ENCODE results near the gene FBXL22.

FBXL22 gene, protein sequence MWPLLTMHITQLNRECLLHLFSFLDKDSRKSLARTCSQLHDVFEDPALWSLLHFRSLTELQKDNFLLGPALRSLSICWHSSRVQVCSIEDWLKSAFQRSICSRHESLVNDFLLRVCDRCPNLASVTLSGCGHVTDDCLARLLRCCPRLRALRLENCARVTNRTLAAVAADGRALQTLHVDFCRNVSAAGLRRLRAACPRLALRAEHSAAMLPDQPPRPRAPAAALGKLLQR

GRCh38 chr15:63597038-63597790 lies at the start of gene FBXL22:
TSS of gene FBXL22 (plus strand) at chr15:63597387. CDS start at chr15:63597393, 6 bp downstream.
- Histone ChIP-seq H3K79me2 (ENCODE audit: low read length) (no peaks in the 10 kb centered on the region; the same call in 1 of the 2 replicates), H3K27ac (ENCODE audit: low read length) (no peak within 1 kb of the TSS), H3K27me3 (replicated peaks; ENCODE audit: insufficient read depth, low read length) (no peaks in the 10 kb centered on the region), H3K4me1 (ENCODE audit: low read length) (peaks cover 7% of the 10 kb centered on the region; the same call in 1 of the 2 replicates), H3F3A (ENCODE audit: insufficient read depth, low read length) (peaks cover 25% of the 10 kb centered on the region), H4K20me1 (ENCODE audit: insufficient read depth, low read length) (no peaks in the 10 kb centered on the region), H3K9me3 (replicated peaks; ENCODE audit: insufficient read depth, low read length) (no peaks in the 10 kb centered on the region), H3K9ac (ENCODE audit: low read length) (no peak within 1 kb of the TSS), H3K9me2 (replicated peaks; ENCODE audit: insufficient read depth, low read length) (no peaks in the 10 kb centered on the region), H3K4me2 (ENCODE audit: low read depth, low read length) (no peak within 1 kb of the TSS), H2AFZ (ENCODE audit: low read length) (no peak within 1 kb of the TSS), H3K36me3 (replicated peaks; ENCODE audit: insufficient read depth, low read length) (0 out of 2 replicates have a peak, but pooled peaks cover 4% of the 10 kb centered on the region), H3K4me3 (ENCODE audit: low read length) (no peak within 1 kb of the TSS)
- DNase-seq, result no peak
- TF ChIP-seq CTCF (IDR thresholded peaks at IDR 0.05; ENCODE audit: low read length), result no peak

GRCh38 chr15:63551400-63551799 lies 45.8 kb upstream of the FBXL22 start:
- H3F3A ChIP-seq (ENCODE audit: insufficient read depth, low read length), result no peaks in the 10 kb centered on the region
- H3K27me3 ChIP-seq (replicated peaks; ENCODE audit: insufficient read depth, low read length), result no peaks in the 10 kb centered on the region
- TF ChIP-seq EZH2phosphoT487 (IDR thresholded peaks at IDR 0.05; ENCODE audit: low read length) (no peak), CTCF (IDR thresholded peaks at IDR 0.05; ENCODE audit: low read length) (no peak), EZH2 (optimal IDR thresholded peaks at IDR 0.05; ENCODE audit: low read depth, low read length) (no peak)
- no peak overlapping the region for H3K4me2 ChIP-seq (ENCODE audit: low read depth, low read length)
- no peaks in the 10 kb centered on the region for H3K9me2 ChIP-seq (replicated peaks; ENCODE audit: insufficient read depth, low read length)
- no peaks in the 10 kb centered on the region for H4K20me1 ChIP-seq (ENCODE audit: insufficient read depth, low read length)
- no peak overlapping the region for H2AFZ ChIP-seq (ENCODE audit: low read length)
- peaks cover 4% of the 10 kb centered on the region; the same call in 1 of the 2 replicates for H3K79me2 ChIP-seq (ENCODE audit: low read length)
- H3K36me3 ChIP-seq (replicated peaks; ENCODE audit: insufficient read depth, low read length), result no peaks in the 10 kb centered on the region
- H3K27ac ChIP-seq (ENCODE audit: low read length), result no peak overlapping the region
- no peaks in the 10 kb centered on the region for H3K9me3 ChIP-seq (replicated peaks; ENCODE audit: insufficient read depth, low read length)
- no peak overlapping the region for H3K9ac ChIP-seq (ENCODE audit: low read length)
- H3K4me1 ChIP-seq (ENCODE audit: low read length), result no peaks in the 10 kb centered on the region
- no peak for DNase-seq
- no peak overlapping the region for H3K4me3 ChIP-seq (ENCODE audit: low read length)

DNA sequence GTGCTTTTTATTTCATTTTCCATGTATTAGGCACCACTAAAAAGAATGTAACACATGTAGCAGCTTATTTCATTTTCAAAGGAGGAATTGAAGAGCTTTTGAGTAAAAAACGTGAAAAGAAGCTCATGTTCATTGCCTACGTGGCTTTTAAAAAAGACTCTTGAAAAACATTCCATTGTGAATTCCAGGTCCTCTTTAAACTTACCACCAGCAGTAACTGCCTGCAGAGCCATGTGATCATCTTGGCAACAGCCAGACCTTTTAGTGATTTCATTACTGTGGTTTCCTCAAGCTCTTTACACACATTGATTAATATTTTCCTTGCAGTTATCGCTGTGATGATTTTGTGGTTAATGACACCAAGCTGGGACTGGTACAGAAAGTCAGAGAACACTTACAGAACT lies 43.8 kb upstream of the FBXL22 start:
- no peak overlapping the region for H3K27ac ChIP-seq (ENCODE audit: low read length)

More for the DNA sequence above, 43.8 kb upstream of the FBXL22 start:
- Histone ChIP-seq H3K27me3 (replicated peaks; ENCODE audit: insufficient read depth, low read length) (no peaks in the 10 kb centered on the region), H2AFZ (ENCODE audit: low read length) (no peak overlapping the region), H3K9me2 (replicated peaks; ENCODE audit: insufficient read depth, low read length) (no peaks in the 10 kb centered on the region), H3K79me2 (ENCODE audit: low read length) (no peaks in the 10 kb centered on the region), H3K9ac (ENCODE audit: low read length) (no peak overlapping the region), H3F3A (ENCODE audit: insufficient read depth, low read length) (no peaks in the 10 kb centered on the region), H3K4me2 (ENCODE audit: low read depth, low read length) (no peak overlapping the region), H3K4me3 (ENCODE audit: low read length) (no peak overlapping the region), H3K9me3 (replicated peaks; ENCODE audit: insufficient read depth, low read length) (no peaks in the 10 kb centered on the region), H4K20me1 (ENCODE audit: insufficient read depth, low read length) (no peaks in the 10 kb centered on the region), H3K36me3 (replicated peaks; ENCODE audit: insufficient read depth, low read length) (no peaks in the 10 kb centered on the region; the same call in 1 of the 2 replicates), H3K4me1 (ENCODE audit: low read length) (no peaks in the 10 kb centered on the region)
- no peak for DNase-seq
- TF ChIP-seq EZH2phosphoT487 (IDR thresholded peaks at IDR 0.05; ENCODE audit: low read length) (no peak), CTCF (IDR thresholded peaks at IDR 0.05; ENCODE audit: low read length) (no peak), EZH2 (optimal IDR thresholded peaks at IDR 0.05; ENCODE audit: low read depth, low read length) (no peak)
